ENCODE measurements around the gene NEUROD2. TPM values are rescaled to one million over a fixed set of nuclear protein-coding genes. Genes with fewer than 3 reads are reported as not detected.
A peak's percentile ranks its signal among the peaks of the same experiment; 100 is the strongest.
"Not testable (repeated sequence)": the region's sequence is repeated elsewhere in the genome, so short reads cannot be mapped to it uniquely, and the experiment has no call there.

Gene NEUROD2
- total RNA-seq, 1 donor: not detected

- DNase-seq (ENCODE audit: low read depth): peak; percentile 60
- TF ChIP-seq CTCF (IDR thresholded peaks at IDR 0.05; ENCODE audit: insufficient read depth, low read length): no peak
- H3K4me3 ChIP-seq (ENCODE audit: low read depth, low read length): no peak overlapping the region
Observed at GRCh38 chr17:39591958-39592954, 15.5 kb downstream of the NEUROD2 start.

GRCh38 chr17:39590180-39590579 lies 17.5 kb downstream of the NEUROD2 start:
- H3K4me3 ChIP-seq (ENCODE audit: low read depth, low read length); DNase-seq (ENCODE audit: low read depth): not testable (repeated sequence)

- H3K4me3 ChIP-seq (ENCODE audit: low read depth, low read length): no peak overlapping the region
- no peak for TF ChIP-seq CTCF (IDR thresholded peaks at IDR 0.05; ENCODE audit: insufficient read depth, low read length)
- no peak for DNase-seq (ENCODE audit: low read depth)
Observed at GRCh38 chr17:39582658-39583057, 25.1 kb downstream of the NEUROD2 start.

- no peak overlapping the region for H3K4me3 ChIP-seq (ENCODE audit: low read depth, low read length)
- DNase-seq (ENCODE audit: low read depth): no peak
- no peak for TF ChIP-seq CTCF (IDR thresholded peaks at IDR 0.05; ENCODE audit: insufficient read depth, low read length)
Observed at GRCh38 chr17:39581759-39582085, 26.0 kb downstream of the NEUROD2 start.

- no peak for DNase-seq (ENCODE audit: low read depth)
- H3K4me3 ChIP-seq (ENCODE audit: low read depth, low read length): no peak overlapping the region
- TF ChIP-seq CTCF (IDR thresholded peaks at IDR 0.05; ENCODE audit: insufficient read depth, low read length): no peak
Observed at GRCh38 chr17:39581071-39581758, 26.5 kb downstream of the NEUROD2 start.

- TF ChIP-seq CTCF (IDR thresholded peaks at IDR 0.05; ENCODE audit: insufficient read depth, low read length): no peak
- DNase-seq (ENCODE audit: low read depth): no peak
- H3K4me3 ChIP-seq (ENCODE audit: low read depth, low read length): no peak overlapping the region
Observed at GRCh38 chr17:39580082-39580468, 27.6 kb downstream of the NEUROD2 start.

GRCh38 chr17:39579318-39580081 lies 28.2 kb downstream of the NEUROD2 start:
- TF ChIP-seq CTCF (IDR thresholded peaks at IDR 0.05; ENCODE audit: insufficient read depth, low read length): no peak
- H3K4me3 ChIP-seq (ENCODE audit: low read depth, low read length): no peak overlapping the region
- DNase-seq (ENCODE audit: low read depth): no peak
